ENCODE data around the gene MAST2.

The MAST2 gene

GRCh38 chr1:45982359-45982758 lies 178.9 kb downstream of the MAST2 start:
- DNase-seq (ENCODE audit: low spot score): no peak

- DNase-seq (ENCODE audit: low spot score): no peak
Measured at GRCh38 chr1:45983967-45984366, 180.6 kb downstream of the MAST2 start.

GRCh38 chr1:45987204-45987603 lies 183.8 kb downstream of the MAST2 start:
- DNase-seq (ENCODE audit: low spot score): no peak

- no peak for DNase-seq (ENCODE audit: low spot score)
Measured at GRCh38 chr1:45989249-45989648, 185.8 kb downstream of the MAST2 start.

DNA sequence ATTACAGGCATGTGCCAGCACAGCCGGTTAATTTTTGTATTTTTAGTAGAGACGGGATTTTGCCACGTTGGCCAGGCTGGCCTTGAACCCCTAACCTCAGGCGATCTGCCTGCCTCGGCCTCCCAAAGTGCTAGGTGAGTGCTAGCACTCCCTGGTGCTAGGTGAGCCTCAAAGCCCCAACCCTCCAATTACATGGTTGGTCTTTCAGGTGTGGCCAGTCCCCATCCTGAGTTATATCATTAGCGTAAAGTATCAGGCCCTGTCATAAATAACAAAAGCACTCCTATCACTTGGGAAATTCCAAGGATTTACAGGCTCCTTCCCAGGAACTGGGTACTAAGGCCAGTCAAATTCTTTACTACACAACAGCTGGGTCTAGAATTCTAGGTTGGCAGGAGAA lies 191.0 kb downstream of the MAST2 start:
- no peak for DNase-seq (ENCODE audit: low spot score)

DNA sequence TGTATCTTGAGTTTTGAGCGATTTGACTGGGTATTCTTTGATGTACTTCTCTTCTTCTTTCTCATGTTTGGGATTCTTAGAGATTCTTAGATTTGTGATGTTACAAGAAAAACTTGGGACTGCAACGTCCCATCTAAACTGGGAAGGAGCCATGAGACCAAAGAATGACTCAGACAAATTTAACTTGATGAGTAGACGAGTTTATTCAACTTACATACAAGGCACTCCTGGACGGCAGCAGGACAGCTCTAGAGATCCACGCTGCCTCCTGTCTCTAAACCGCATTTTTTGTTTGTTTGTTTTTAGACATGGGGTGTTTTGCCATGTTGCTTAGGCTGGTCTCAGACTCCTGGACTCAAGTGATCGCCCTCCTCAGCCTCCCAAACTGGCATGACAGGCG lies 191.9 kb downstream of the MAST2 start:
- DNase-seq (ENCODE audit: low spot score): no peak

GRCh38 chr1:45998020-45998617 lies 194.7 kb downstream of the MAST2 start:
- no peak for DNase-seq (ENCODE audit: low spot score)

GRCh38 chr1:45999507-45999906 lies 196.1 kb downstream of the MAST2 start:
- no peak for DNase-seq (ENCODE audit: low spot score)

- no peak for DNase-seq (ENCODE audit: low spot score)
Measured at GRCh38 chr1:46001081-46001785, 197.8 kb downstream of the MAST2 start.

DNA sequence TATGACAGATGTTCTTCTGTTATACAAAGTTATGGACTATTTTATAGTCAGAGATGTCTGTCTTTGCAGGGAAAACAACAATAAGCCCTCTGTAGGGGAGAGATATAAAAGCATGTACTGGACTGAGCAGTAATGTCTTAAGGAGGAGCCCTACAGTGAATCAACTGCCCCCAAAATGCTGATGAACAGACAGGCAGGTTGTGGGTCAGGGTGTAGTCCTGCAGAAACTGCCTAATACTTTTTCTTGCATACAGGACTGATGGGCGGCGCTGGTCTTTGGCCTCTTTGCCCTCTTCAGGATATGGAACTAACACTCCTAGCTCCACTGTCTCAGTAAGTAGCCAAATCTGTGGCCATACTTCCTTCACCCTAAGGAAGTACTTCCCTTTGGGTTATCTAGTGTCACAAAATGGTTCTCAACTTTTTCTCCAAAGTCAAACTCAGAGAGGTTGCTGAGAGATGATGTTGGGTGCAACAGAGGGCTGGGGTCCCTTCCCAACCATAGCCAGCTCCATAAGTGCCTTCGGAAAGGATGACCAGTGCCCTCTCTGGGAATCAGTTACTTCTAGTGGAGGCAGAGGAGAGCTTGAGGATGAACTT lies 199.2 kb downstream of the MAST2 start:
- peak; percentile 11 for DNase-seq (ENCODE audit: low spot score)

GRCh38 chr1:46003315-46003714 lies 199.9 kb downstream of the MAST2 start:
- DNase-seq (ENCODE audit: low spot score): no peak

GRCh38 chr1:46004492-46004891 lies 201.1 kb downstream of the MAST2 start:
- DNase-seq (ENCODE audit: low spot score): no peak

DNA sequence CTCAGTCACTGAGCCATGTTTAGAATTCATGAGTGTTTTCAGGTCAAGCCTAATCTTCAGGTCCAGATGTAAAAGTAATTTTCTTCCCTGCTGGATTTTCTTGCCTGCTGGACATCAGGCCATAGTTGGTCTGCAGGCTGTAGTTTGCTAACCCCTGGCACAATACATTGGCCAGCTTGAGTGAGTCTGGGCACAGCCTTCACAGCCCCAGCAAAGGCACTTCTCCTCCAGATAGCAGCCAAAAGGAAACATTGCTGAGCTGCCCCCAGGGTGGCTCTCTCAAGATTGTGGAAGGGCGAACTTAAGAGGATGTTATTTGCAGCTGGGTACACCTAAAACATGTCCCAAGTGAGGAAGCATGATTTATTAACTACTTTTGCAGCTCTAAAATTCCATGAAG lies 202.2 kb downstream of the MAST2 start:
- DNase-seq (ENCODE audit: low spot score): peak; percentile 27

DNA sequence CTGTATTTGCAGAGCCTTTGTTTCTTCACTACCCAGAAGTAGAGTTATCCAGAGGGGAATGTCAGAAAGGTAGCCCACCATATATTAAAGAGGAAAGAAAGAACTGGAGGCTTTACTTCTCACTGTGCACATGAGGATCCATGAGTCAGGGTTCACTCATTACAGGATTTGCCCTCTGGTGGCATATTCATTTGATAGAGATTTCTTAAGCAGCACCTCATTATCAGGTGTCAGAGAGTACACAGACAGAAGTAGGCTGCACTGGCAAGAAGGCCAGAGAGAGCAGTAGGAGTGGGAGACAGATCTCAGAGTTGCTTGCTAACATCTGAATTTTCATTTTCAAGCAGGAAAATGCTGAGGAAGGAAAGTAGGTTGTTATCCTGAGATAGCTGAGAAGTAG lies 205.2 kb downstream of the MAST2 start:
- no peak for DNase-seq (ENCODE audit: low spot score)

- no peak for DNase-seq (ENCODE audit: low spot score)
Measured at GRCh38 chr1:46010611-46011010, 207.2 kb downstream of the MAST2 start.

- peak; percentile 16 for DNase-seq (ENCODE audit: low spot score)
Measured at GRCh38 chr1:46011121-46011695, 207.8 kb downstream of the MAST2 start.

DNA sequence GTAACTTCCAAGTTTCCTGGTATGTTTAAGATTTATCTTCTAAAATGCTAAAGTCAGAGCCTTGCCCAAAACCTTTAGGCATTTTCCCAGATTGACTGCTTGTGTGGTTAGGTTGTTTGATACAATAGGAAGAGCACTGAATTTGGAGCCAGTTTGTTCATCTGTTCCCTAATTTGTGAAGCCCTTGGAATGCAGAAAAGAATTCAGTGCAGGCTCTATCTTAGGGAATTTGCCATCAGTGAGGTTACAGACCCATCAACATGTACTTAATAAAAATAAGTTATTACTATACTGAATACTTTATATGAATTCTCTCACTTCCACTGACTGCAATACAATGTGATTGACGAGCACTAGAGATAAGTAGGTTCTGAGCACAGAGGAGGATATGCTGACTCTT lies 208.8 kb downstream of the MAST2 start:
- no peak for DNase-seq (ENCODE audit: low spot score)

- DNase-seq (ENCODE audit: low spot score): no peak
Measured at GRCh38 chr1:46013581-46013980, 210.2 kb downstream of the MAST2 start.

DNA sequence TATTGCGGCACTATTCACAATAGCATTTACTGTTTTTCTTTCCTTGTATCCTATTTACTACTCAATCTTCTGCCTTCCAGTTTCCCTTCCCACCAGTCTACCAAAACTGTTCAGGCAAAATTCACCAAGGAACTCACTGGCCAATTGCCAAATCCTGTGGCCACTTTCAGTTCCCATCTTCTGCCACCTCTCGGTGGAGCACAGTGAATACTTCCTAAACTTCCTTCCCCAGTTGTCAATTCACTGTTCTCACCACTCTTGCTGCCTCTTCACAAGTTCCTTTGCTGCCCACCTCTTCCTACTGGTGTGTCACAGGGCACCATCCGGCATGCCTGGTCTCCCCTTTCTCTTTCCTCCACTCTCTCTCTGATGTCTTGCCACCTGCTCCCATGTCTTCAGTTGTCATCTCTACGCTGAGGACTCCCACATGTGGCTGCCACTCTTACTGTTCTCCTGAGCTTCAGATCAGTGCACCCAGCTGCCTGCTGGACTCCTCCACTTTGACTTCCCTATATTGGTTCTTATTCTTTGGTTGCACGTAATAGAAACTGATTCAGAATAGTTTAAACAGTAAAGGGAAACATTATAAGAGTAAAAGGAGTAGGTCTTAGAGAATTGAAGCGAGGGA lies 214.6 kb downstream of the MAST2 start:
- no peak for DNase-seq (ENCODE audit: low spot score)

GRCh38 chr1:46019348-46019747 lies 215.9 kb downstream of the MAST2 start:
- no peak for DNase-seq (ENCODE audit: low spot score)

- DNase-seq (ENCODE audit: low spot score): no peak
Measured at GRCh38 chr1:46020010-46020409, 216.6 kb downstream of the MAST2 start.

GRCh38 chr1:46021046-46021996 lies 217.9 kb downstream of the MAST2 start:
- DNase-seq (ENCODE audit: low spot score): no peak

Data from ecto neural progenitor cell (in vitro differentiated cells).